MM.1S (cell line): ENCODE measurements around the gene XPO5.

Experiments used
- DNase-seq: peaks from one replicate; pipeline ENCODE4 v3.0.0-alpha.2; 2015
- H2AFZ ChIP-seq: fragments of 300-600 bp; sonication (generic); 2 replicates; pipeline ENCODE4 v1.6.0; 2016; ENCODE audit warnings: antibody characterized with exemption, low read length
- H3F3A ChIP-seq: fragments of 300-600 bp; sonication (generic); 2 replicates; pipeline ENCODE4 v1.6.1; 2016; ENCODE audit warnings: mild to moderate bottlenecking, antibody characterized with exemption, low read length, moderate library complexity, mixed read lengths; ENCODE audit not compliant: insufficient read depth
- H3K27ac ChIP-seq: fragments of 300-600 bp; sonication (generic); 2 replicates; pipeline ENCODE4 v1.5.1; 2016; ENCODE audit warnings: mild to moderate bottlenecking, low read length
- H3K27me3 ChIP-seq: fragments of 300-600 bp; sonication (generic); replicated peaks from 2 replicates; pipeline ENCODE4 v1.6.0; 2016; ENCODE audit warnings: low read length; ENCODE audit not compliant: insufficient read depth
- H3K36me3 ChIP-seq: fragments of 300-600 bp; sonication (generic); replicated peaks from 2 replicates; pipeline ENCODE4 v1.6.1; 2016; ENCODE audit warnings: mild to moderate bottlenecking, low read length, mixed read lengths; ENCODE audit not compliant: insufficient read depth
- H3K4me1 ChIP-seq: fragments of 300-600 bp; sonication (generic); 2 replicates; pipeline ENCODE4 v1.6.1; 2016; ENCODE audit warnings: low read length, mixed read lengths
- H3K4me2 ChIP-seq: fragments of 300-600 bp; sonication (generic); 2 replicates; pipeline ENCODE4 v1.6.0; 2016; ENCODE audit warnings: low read depth, low read length
- H3K4me3 ChIP-seq: fragments of 300-600 bp; sonication (generic); 2 replicates; pipeline ENCODE4 v1.5.1; 2016; ENCODE audit warnings: low read length, mixed read lengths
- H3K79me2 ChIP-seq: fragments of 300-600 bp; sonication (generic); 2 replicates; pipeline ENCODE4 v1.6.1; 2016; ENCODE audit warnings: mixed run types, low read length, mixed read lengths
- H3K9ac ChIP-seq: fragments of 300-600 bp; sonication (generic); 2 replicates; pipeline ENCODE4 v1.6.1; 2016; ENCODE audit warnings: low read length, mixed read lengths
- H3K9me2 ChIP-seq: fragments of 300-600 bp; sonication (generic); replicated peaks from 2 replicates; pipeline ENCODE4 v1.6.1; 2016; ENCODE audit warnings: mild to moderate bottlenecking, low read length, mixed read lengths; ENCODE audit not compliant: insufficient read depth
- H3K9me3 ChIP-seq: fragments of 300-600 bp; sonication (generic); replicated peaks from 2 replicates; pipeline ENCODE4 v1.6.1; 2016; ENCODE audit warnings: mild to moderate bottlenecking, low read length, mixed read lengths; ENCODE audit not compliant: insufficient read depth
- H4K20me1 ChIP-seq: fragments of 300-600 bp; sonication (generic); 2 replicates; pipeline ENCODE4 v1.6.1; 2016; ENCODE audit warnings: mild to moderate bottlenecking, low read length, moderate library complexity, mixed read lengths; ENCODE audit not compliant: insufficient read depth
- CTCF ChIP-seq: fragments of 300-600 bp; sonication (generic); IDR thresholded peaks from 2 replicates; pipeline ENCODE4 v1.5.1; 2016; ENCODE audit warnings: antibody characterized with exemption, low read length, mixed read lengths
- EZH2 ChIP-seq: fragments of 300-600 bp; sonication (generic); optimal IDR thresholded peaks from 2 replicates; pipeline ENCODE3; 2017; ENCODE audit warnings: low read depth, mild to moderate bottlenecking, antibody characterized with exemption, low read length, mixed read lengths
- EZH2phosphoT487 ChIP-seq: fragments of 300-600 bp; sonication (generic); IDR thresholded peaks from 2 replicates; pipeline ENCODE4 v1.6.1; 2018; ENCODE audit warnings: antibody characterized with exemption, low read length

The XPO5 gene

DNA sequence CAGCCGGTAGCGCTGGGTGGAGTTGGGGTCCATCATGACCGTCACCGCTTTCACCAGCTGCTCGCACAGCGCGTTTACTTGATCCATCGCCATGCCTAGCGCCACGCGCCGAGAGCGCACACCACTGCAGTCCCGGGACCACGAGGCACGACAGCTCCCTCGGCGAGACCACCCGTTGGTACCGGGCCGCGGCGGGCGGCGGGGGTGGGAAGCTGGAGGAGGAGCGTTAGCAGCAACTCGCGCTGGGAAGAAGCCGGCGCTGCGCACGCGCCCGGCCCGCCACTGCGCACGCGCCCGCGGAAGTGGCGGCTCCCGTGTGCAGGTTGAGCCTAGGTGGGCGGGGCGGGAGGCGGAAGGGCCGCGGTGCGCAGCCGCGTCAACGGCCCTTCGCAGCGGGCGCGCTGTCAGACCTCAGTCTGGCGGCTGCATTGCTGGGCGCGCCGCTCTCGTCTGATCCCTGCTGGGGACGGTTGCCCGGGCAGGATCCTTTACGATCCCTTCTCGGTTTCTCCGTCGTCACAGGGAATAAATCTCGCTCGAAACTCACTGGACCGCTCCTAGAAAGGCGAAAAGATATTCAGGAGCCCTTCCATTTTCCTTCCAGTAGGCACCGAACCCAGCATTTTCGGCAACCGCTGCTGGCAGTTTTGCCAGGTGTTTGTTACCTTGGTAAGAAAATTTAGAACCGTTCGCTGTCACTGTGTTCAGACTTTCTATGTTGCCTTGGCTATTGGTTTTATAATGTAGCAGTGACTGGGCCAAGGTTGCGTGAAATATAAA lies at the start of gene XPO5, which contains the start of gene POLH:
Gene XPO5, minus strand, starts transcription at position 267 of the 780 bp plus-strand sequence. Its CDS starts 174 bp downstream, at position 93.
Gene POLH, plus strand, starts transcription at position 414 of the 780 bp plus-strand sequence. CDS start 6,135 bp downstream, outside the sequence.
- DNase-seq = peak; percentile 95
- peaks cover 4% of the 10 kb centered on the region; the same call in 1 of the 2 replicates for H3K36me3 ChIP-seq
- H3K27me3 ChIP-seq = no peaks in the 10 kb centered on the region
- peak within 1 kb of the TSS; percentile 95 for H3K4me2 ChIP-seq
- peak within 1 kb of the TSS; percentile 82 for H2AFZ ChIP-seq
- TF ChIP-seq EZH2 (no peak), CTCF (peak; percentile 28; the same call in 1 of the 2 replicates), EZH2phosphoT487 (no peak)
- H3K4me1 ChIP-seq = peaks cover 8% of the 10 kb centered on the region
- no peaks in the 10 kb centered on the region for H3K9me3 ChIP-seq
- H3K4me3 ChIP-seq = peak within 1 kb of the TSS; percentile 93
- no peaks in the 10 kb centered on the region for H4K20me1 ChIP-seq
- H3K27ac ChIP-seq = peak within 1 kb of the TSS; percentile 67
- H3K79me2 ChIP-seq = peaks cover 74% of the 10 kb centered on the region
- H3F3A ChIP-seq = peaks cover 10% of the 10 kb centered on the region
- H3K9me2 ChIP-seq = no peaks in the 10 kb centered on the region
- H3K9ac ChIP-seq = peak within 1 kb of the TSS; percentile 69

DNA sequence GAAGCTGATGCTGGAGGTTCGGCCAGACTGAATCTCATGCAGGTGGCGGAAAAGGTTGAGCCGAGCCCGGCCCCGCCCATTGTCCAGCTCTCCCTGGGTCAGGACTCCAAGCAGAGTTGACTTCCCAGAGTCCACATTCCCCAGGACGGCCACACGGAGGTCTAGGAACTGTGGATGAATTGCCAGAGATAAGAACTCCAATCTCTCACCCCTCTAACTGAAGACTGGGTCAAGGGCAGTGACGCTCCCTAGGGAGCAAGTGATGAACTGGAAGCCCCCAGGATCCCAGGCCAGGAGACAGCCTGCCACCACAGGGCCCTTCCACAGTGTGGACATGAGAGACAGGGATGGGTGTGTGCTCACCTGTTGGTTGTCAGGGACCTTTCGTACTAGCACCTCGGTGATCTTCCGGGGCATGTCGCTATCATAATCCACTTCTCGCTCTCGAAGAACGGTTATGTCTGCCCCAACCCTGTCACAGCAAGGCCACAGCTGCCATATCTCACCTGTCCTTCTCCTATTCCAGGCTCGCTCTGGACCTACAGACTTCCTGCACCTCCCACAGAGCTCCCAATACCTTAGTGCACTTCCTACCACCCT lies 49.7 kb upstream of the XPO5 start:
- Histone ChIP-seq H3K9me2 (no peaks in the 10 kb centered on the region), H3K79me2 (peaks cover 25% of the 10 kb centered on the region), H3K4me1 (peaks cover 12% of the 10 kb centered on the region), H2AFZ (no peak overlapping the region), H3K4me3 (no peak overlapping the region), H3F3A (peaks cover 7% of the 10 kb centered on the region; the same call in 1 of the 2 replicates), H4K20me1 (no peaks in the 10 kb centered on the region), H3K9me3 (no peaks in the 10 kb centered on the region), H3K4me2 (no peak overlapping the region), H3K9ac (no peak overlapping the region), H3K36me3 (0 out of 2 replicates have a peak, but pooled peaks cover 2% of the 10 kb centered on the region), H3K27me3 (no peaks in the 10 kb centered on the region), H3K27ac (no peak overlapping the region)
- no peak for DNase-seq
- TF ChIP-seq EZH2phosphoT487 (no peak), EZH2 (no peak), CTCF (no peak)

DNA sequence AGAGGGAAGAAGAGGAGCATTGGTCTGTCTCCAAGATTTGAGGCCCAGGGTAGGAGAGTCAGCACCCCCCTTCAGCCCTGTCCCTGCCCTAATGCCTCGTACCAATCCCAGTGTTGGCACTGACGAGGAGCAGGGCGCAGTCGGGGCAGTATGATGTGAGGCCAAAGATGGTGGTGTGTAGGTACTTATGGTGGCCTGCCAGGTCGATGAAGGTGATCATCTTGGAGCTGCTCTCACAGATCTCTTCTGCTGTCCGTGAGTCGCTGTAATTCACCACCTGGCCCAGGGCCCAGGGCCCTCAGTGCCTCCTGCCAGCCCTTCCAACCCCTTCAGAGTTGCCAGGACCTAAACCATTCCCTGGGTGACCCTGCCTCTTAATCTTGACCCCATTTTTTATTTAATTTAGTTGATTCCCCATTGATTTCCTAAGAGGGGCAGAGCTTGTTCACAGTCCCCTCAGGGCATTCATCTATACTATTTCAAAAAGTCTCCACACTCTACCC lies 49.0 kb upstream of the XPO5 start:
- Histone ChIP-seq H3F3A (peaks cover 4% of the 10 kb centered on the region; the same call in 1 of the 2 replicates), H2AFZ (no peak overlapping the region), H3K4me3 (no peak overlapping the region), H3K27me3 (no peaks in the 10 kb centered on the region), H3K4me2 (no peak overlapping the region), H3K9me2 (no peaks in the 10 kb centered on the region), H3K9ac (no peak overlapping the region), H4K20me1 (no peaks in the 10 kb centered on the region), H3K36me3 (0 out of 2 replicates have a peak, but pooled peaks cover 2% of the 10 kb centered on the region), H3K79me2 (peaks cover 25% of the 10 kb centered on the region), H3K27ac (no peak overlapping the region), H3K9me3 (no peaks in the 10 kb centered on the region), H3K4me1 (peaks cover 9% of the 10 kb centered on the region)
- no peak for DNase-seq
- TF ChIP-seq EZH2 = no peak
- TF ChIP-seq CTCF = no peak
- no peak for TF ChIP-seq EZH2phosphoT487
